HL-60 (cell line): ENCODE data around the gene FMN1.

ENCODE experiments used
- CTCF ChIP-seq: IDR thresholded peaks from one replicate; pipeline ENCODE4 v1.5.1; 2011; ENCODE audit warnings: low read length, control low read depth, inconsistent platforms; ENCODE audit not compliant: insufficient read depth
- REST ChIP-seq: IDR thresholded peaks from 2 replicates; pipeline ENCODE4 v1.6.1; 2012; ENCODE audit warnings: low read depth; ENCODE audit not compliant: insufficient replicate concordance

GRCh38 chr15:32952901-32953532 lies 241.5 kb downstream of the FMN1 start:
- no peak for TF ChIP-seq CTCF
- TF ChIP-seq REST, result no peak
